H1 (cell line): ENCODE measurements around the gene RSPH9. TPM values are rescaled to one million over a fixed set of nuclear protein-coding genes. Genes with fewer than 3 reads are reported as not detected.
A peak's percentile ranks its signal among the peaks of the same experiment; 100 is the strongest.

ENCODE experiments used
- CTCF ChIA-PET: fragments of 300-600 bp; sonication (Branson Sonifier 250); formaldehyde crosslinking; loops from one replicate; lab custom pipeline; 2021; ENCODE audit not compliant: partially characterized antibody; lab: Charles Lee
- POLR2A ChIA-PET: fragments of 300-600 bp; sonication (Branson Sonifier 250); formaldehyde crosslinking; loops from one replicate; lab custom pipeline; 2021; ENCODE audit warnings: inconsistent platforms; ENCODE audit not compliant: partially characterized antibody; lab: Charles Lee
- DNase-seq, 2 experiments: peaks; one replicate each; pipeline versions ENCODE4 v3.0.0 to v3.0.0-alpha.2; 2010 to 2022; ENCODE audit warnings: low spot score in 2 of 2, low read depth in 1 of 2, mixed read lengths in 1 of 2
- FAIRE-seq: peaks from 2 replicates; lab custom pipeline; 2011; peaks lifted over from hg19 to GRCh38; lab: Jason Lieb, UNC
- H2AFZ ChIP-seq: 2 replicates; pipeline ENCODE4 v1.8.1; 2012; ENCODE audit warnings: low read length, inconsistent platforms
- H2AK5ac ChIP-seq: 2 replicates; pipeline ENCODE4 v1.6.1; 2013; ENCODE audit warnings: low read depth, low read length
- H2BK120ac ChIP-seq: replicated peaks from 2 replicates; pipeline ENCODE3; 2013; ENCODE audit warnings: low read depth, low read length, inconsistent platforms
- H2BK12ac ChIP-seq: 2 replicates; pipeline ENCODE4 v1.6.1; 2013; ENCODE audit warnings: low read depth, low read length
- H2BK15ac ChIP-seq: 2 replicates; pipeline ENCODE4 v1.6.1; 2013; ENCODE audit warnings: low read length
- H2BK20ac ChIP-seq: 2 replicates; pipeline ENCODE4 v1.6.1; 2013; ENCODE audit warnings: low read length
- H2BK5ac ChIP-seq: 2 replicates; pipeline ENCODE4 v1.6.1; 2013; ENCODE audit warnings: low read depth, low read length
- H3K14ac ChIP-seq: 2 replicates; pipeline ENCODE4 v1.6.1; 2013; ENCODE audit warnings: inconsistent platforms; ENCODE audit not compliant: insufficient read length
- H3K18ac ChIP-seq: 2 replicates; pipeline ENCODE4 v1.6.1; 2013; ENCODE audit warnings: low read length; ENCODE audit errors: extremely low read depth
- H3K23ac ChIP-seq: 2 replicates; pipeline ENCODE4 v1.6.1; 2013; ENCODE audit warnings: inconsistent platforms; ENCODE audit not compliant: insufficient read length
- H3K23me2 ChIP-seq: 2 replicates; pipeline ENCODE4 v1.6.1; 2013; ENCODE audit warnings: low read depth, low read length
- H3K27ac ChIP-seq: 2 replicates; pipeline ENCODE4 v1.6.1; 2011; ENCODE audit warnings: low read depth, low read length, inconsistent platforms
- H3K27me3 ChIP-seq, 4 experiments: replicated peaks in 1 of 4; 1 replicate in 1 of 4; 2 replicates in 3 of 4; pipeline versions ENCODE4 v1.6.1 to v1.8.1; 2011 to 2013; ENCODE audit warnings: low read length in 3 of 4, mild to moderate bottlenecking in 3 of 4, inconsistent platforms in 2 of 4, mixed read lengths in 2 of 4, moderate library complexity in 1 of 4; ENCODE audit not compliant: control insufficient read depth in 3 of 4, insufficient read depth in 3 of 4; ENCODE audit errors: extremely low read depth in 1 of 4
- H3K36me3 ChIP-seq, 4 experiments: 2 replicates each; pipeline versions ENCODE4 v1.6.1 to v1.8.1; 2011 to 2013; ENCODE audit warnings: mild to moderate bottlenecking in 4 of 4, low read length in 3 of 4, moderate library complexity in 2 of 4, control low read depth in 1 of 4, inconsistent platforms in 1 of 4; ENCODE audit not compliant: insufficient read depth in 4 of 4, control insufficient read depth in 2 of 4
- H3K4ac ChIP-seq: replicated peaks from 2 replicates; pipeline ENCODE3; 2013; ENCODE audit warnings: low read length, low read depth, mixed read lengths, inconsistent platforms; ENCODE audit not compliant: insufficient read length
- H3K4me1 ChIP-seq, 4 experiments: replicated peaks in 1 of 4; 1 replicate in 1 of 4; 2 replicates in 3 of 4; pipeline versions ENCODE4 v1.6.1 to v1.8.1; 2011 to 2013; ENCODE audit warnings: low read length in 3 of 4, inconsistent platforms in 2 of 4, mixed read lengths in 1 of 4; ENCODE audit not compliant: insufficient read depth in 4 of 4, control insufficient read depth in 3 of 4
- H3K4me2 ChIP-seq, 2 experiments: 2 replicates each; pipeline versions ENCODE4 v1.6.1 to v1.8.1; 2011 to 2013; ENCODE audit warnings: low read depth in 2 of 2, low read length in 2 of 2, control low read depth in 1 of 2, inconsistent platforms in 1 of 2, mild to moderate bottlenecking in 1 of 2; ENCODE audit not compliant: insufficient read depth in 1 of 2
- H3K4me3 ChIP-seq, 4 experiments: fragments of 200-600, 300-600 bp in 1 of 4; sonication (generic), shearing (Covaris generic), sonication (Bioruptor Twin) in 1 of 4; 2 replicates each; pipeline versions ENCODE4 v1.5.1 to v1.8.1; 2011 to 2016; ENCODE audit warnings: low read length in 4 of 4, low read depth in 3 of 4, control low read depth in 2 of 4, inconsistent platforms in 2 of 4, mild to moderate bottlenecking in 2 of 4, mixed read lengths in 1 of 4, moderate library complexity in 1 of 4; ENCODE audit not compliant: insufficient read depth in 2 of 4; ENCODE audit errors: extremely low read depth in 1 of 4
- H3K56ac ChIP-seq: replicated peaks from 2 replicates; pipeline ENCODE3; 2013; ENCODE audit warnings: low read depth, mild to moderate bottlenecking, mixed read lengths, low read length, inconsistent platforms; ENCODE audit not compliant: insufficient read length
- H3K79me1 ChIP-seq: 2 replicates; pipeline ENCODE4 v1.6.1; 2013; ENCODE audit warnings: low read depth, low read length, control low read depth
- H3K79me2 ChIP-seq, 2 experiments: 2 replicates each; pipeline versions ENCODE4 v1.6.1 to v1.8.1; 2012 to 2013; ENCODE audit warnings: low read length in 2 of 2, mild to moderate bottlenecking in 2 of 2, inconsistent platforms in 1 of 2; ENCODE audit not compliant: insufficient read depth in 2 of 2, control insufficient read depth in 1 of 2
- H3K9ac ChIP-seq, 4 experiments: replicated peaks in 1 of 4; 1 replicate in 1 of 4; 2 replicates in 3 of 4; pipeline versions ENCODE4 v1.6.1 to v1.8.1; 2011 to 2013; ENCODE audit warnings: low read depth in 3 of 4, low read length in 3 of 4, control low read depth in 2 of 4, mild to moderate bottlenecking in 2 of 4, moderate library complexity in 2 of 4, inconsistent platforms in 1 of 4; ENCODE audit errors: extremely low read depth in 1 of 4
- H3K9me3 ChIP-seq, 2 experiments: 2 replicates each; pipeline versions ENCODE4 v1.6.1 to v1.8.1; 2012 to 2013; ENCODE audit warnings: mild to moderate bottlenecking in 2 of 2, moderate library complexity in 2 of 2, control low read depth in 1 of 2, inconsistent platforms in 1 of 2, low read depth in 1 of 2, low read length in 1 of 2, mixed read lengths in 1 of 2; ENCODE audit not compliant: insufficient read depth in 2 of 2
- H4K20me1 ChIP-seq, 2 experiments: replicated peaks in 1 of 2; 2 replicates each; pipeline versions ENCODE3 to v1.8.1; 2011 to 2013; ENCODE audit warnings: inconsistent platforms in 2 of 2, low read length in 2 of 2, mild to moderate bottlenecking in 1 of 2; ENCODE audit not compliant: insufficient read depth in 2 of 2, control insufficient read depth in 1 of 2
- H4K5ac ChIP-seq: 2 replicates; pipeline ENCODE4 v1.6.1; 2013; ENCODE audit warnings: low read length, low read depth, mixed read lengths, inconsistent platforms; ENCODE audit not compliant: insufficient read length
- H4K8ac ChIP-seq: 2 replicates; pipeline ENCODE4 v1.8.0; 2013; ENCODE audit warnings: mild to moderate bottlenecking, moderate library complexity, low read length, inconsistent platforms; ENCODE audit not compliant: insufficient read depth; ENCODE audit errors: extremely low read depth
- H4K91ac ChIP-seq: replicated peaks from 2 replicates; pipeline ENCODE3; 2013; ENCODE audit warnings: low read length, mixed read lengths, inconsistent platforms; ENCODE audit not compliant: insufficient read length
- E2F6 ChIP-seq: IDR thresholded peaks from 2 replicates; pipeline ENCODE4 v1.6.1; 2012; ENCODE audit warnings: inconsistent platforms
- KDM4A ChIP-seq: IDR thresholded peaks from one replicate; pipeline ENCODE4 v1.7.1; 2012; ENCODE audit warnings: low read depth, mild to moderate bottlenecking, moderate library complexity, low read length, inconsistent platforms; ENCODE audit not compliant: severe bottlenecking
- MAX ChIP-seq: IDR thresholded peaks from 2 replicates; pipeline ENCODE4 v1.6.1; 2012; ENCODE audit warnings: inconsistent platforms
- NANOG ChIP-seq: IDR thresholded peaks from 2 replicates; pipeline ENCODE4 v1.6.1; 2011; ENCODE audit warnings: low read length, low read depth, mild to moderate bottlenecking, inconsistent platforms; ENCODE audit not compliant: insufficient read depth, poor library complexity, severe bottlenecking
- POLR2AphosphoS5 ChIP-seq: IDR thresholded peaks from 2 replicates; pipeline ENCODE4 v1.6.1; 2011; ENCODE audit warnings: low read depth, low read length
- RXRA ChIP-seq: IDR thresholded peaks from 2 replicates; pipeline ENCODE4 v1.6.1; 2011; ENCODE audit warnings: low read depth, mild to moderate bottlenecking, low read length, moderate library complexity; ENCODE audit not compliant: insufficient read depth
- SIN3A ChIP-seq, 2 experiments: IDR thresholded peaks in 1 of 2; conservative IDR thresholded peaks in 1 of 2; 2 replicates each; pipeline ENCODE4 v1.6.1; 2011 to 2012; ENCODE audit warnings: low read length in 2 of 2, improper control_type of control experiment in 1 of 2, low read depth in 1 of 2, mild to moderate bottlenecking in 1 of 2
- SIX5 ChIP-seq: IDR thresholded peaks from 2 replicates; pipeline ENCODE4 v1.6.1; 2011; ENCODE audit warnings: mild to moderate bottlenecking, low read depth, low read length
- TEAD4 ChIP-seq: IDR thresholded peaks from 2 replicates; pipeline ENCODE4 v1.6.1; 2012; ENCODE audit warnings: low read depth, low read length, inconsistent platforms, mixed read lengths
- WGBS, 2 experiments: shearing (Covaris generic) in 1 of 2; methylation state at CpG; one replicate each; pipeline versions ENCODE4 v1.1.6 to v1.1.7; 2013 to 2015; ENCODE audit warnings: low lambda C conversion rate in 2 of 2, mixed read lengths in 2 of 2, inconsistent platforms in 1 of 2, low coverage in 1 of 2, missing lambda C conversion rate in 1 of 2; ENCODE audit not compliant: insufficient replicate concordance in 2 of 2, insufficient coverage in 1 of 2, insufficient read length in 1 of 2; ENCODE audit errors: extremely low coverage in 1 of 2, missing lambda C conversion rate in 1 of 2; 5-methylcytosine and 5-hydroxymethylcytosine counted together
- polyA plus RNA-seq, 7 experiments: library from polyadenylated mRNA; depleted of rRNA in 3 of 7; stranded (reverse) in 5 of 7; unstranded in 2 of 7; fragments of >200 nt in 5 of 7; fragments of 200-250 nt in 2 of 7; gene quantifications; 1 replicate in 5 of 7; 2 replicates in 1 of 7; 4 replicates in 1 of 7; pipeline versions ENCODE4 v1.2.1 to v1.2.3, GENCODE V29; 2011 to 2013; ENCODE audit warnings: missing spikeins in 2 of 7, mixed read lengths in 2 of 7
- total RNA-seq: library from RNA; stranded (reverse); fragmentation: NEBNext Ultra II Directional; extraction: Animal tissue kit (Norgen Biotek cat#: 25700); gene quantifications from 2 replicates; pipeline ENCODE4 v1.2.1, GENCODE V29; 2021

The RSPH9 gene
- total and polyA plus RNA-seq, 2 of the 8 experiments (the other 6 are each of a cell fraction or from before 2014, with no cell fraction given), result 0.15 to 0.23 TPM

GRCh38 chr6:43629505-43630300 lies 15.1 kb upstream of the RSPH9 start:
- WGBS, 2 experiments, result 2% methylated on average over 41 of the region's 41 CpGs; no CpG with 5 or more reads in 1 of the 2 experiments
- peak overlapping the region; percentile 95 for H4K91ac ChIP-seq
- peaks cover 0 to 6% of the 10 kb centered on the region in 2 experiments for H4K20me1 ChIP-seq
- peak overlapping the region; percentile 6 for H3K14ac ChIP-seq
- POLR2A ChIA-PET, result interaction anchor here (0.6 to 4.7 kb wide), 42 partner anchors 11 to 627 kb away, joined by 3 to 79 read pairs (median 5); partner anchors contain the start of genes HSP90AB1, LRRC73, MRPS18A and POLH
- H3K4me3 ChIP-seq, result peak overlapping the region; percentile 59 to 89 (median 68)
- H3K9me3 ChIP-seq, result no peaks in the 10 kb centered on the region
- H3K18ac ChIP-seq, result peak overlapping the region; percentile 98
- peak overlapping the region; percentile 98 for H2BK15ac ChIP-seq
- FAIRE-seq (peak; percentile 78), DNase-seq (peak; percentile 90 to 91)
- H3K27me3 ChIP-seq, result no peaks in the 10 kb centered on the region
- CTCF ChIA-PET, result interaction anchor here (0.6 to 2.1 kb wide), 5 partner anchors 19 to 321 kb away, joined by 3 to 5 read pairs (median 3); no protein-coding TSS in a partner anchor
- H3K23me2 ChIP-seq, result peaks cover 9% of the 10 kb centered on the region
- peak overlapping the region; percentile 90 for H3K27ac ChIP-seq
- peak overlapping the region; percentile 98 for H2BK5ac ChIP-seq
- peaks cover 8 to 20% (median 14%) of the 10 kb centered on the region in 4 experiments; a peak in 7 of 8 replicates for H3K36me3 ChIP-seq
- peak overlapping the region; percentile 93 for H3K56ac ChIP-seq
- H2BK120ac ChIP-seq, result peak overlapping the region; percentile 99
- H3K4me1 ChIP-seq, result peaks cover 0 to 4% (median 0%) of the 10 kb centered on the region in 4 experiments; a peak in 3 of 7 replicates
- H4K5ac ChIP-seq, result peak overlapping the region; percentile 95
- peak overlapping the region; percentile 82 to 90 (median 88) for H3K9ac ChIP-seq
- H3K79me1 ChIP-seq, result peaks cover 8% of the 10 kb centered on the region
- H2AFZ ChIP-seq, result peak overlapping the region; percentile 87
- peak overlapping the region; percentile 100 for H3K4ac ChIP-seq
- H2BK20ac ChIP-seq, result no peak overlapping the region; the same call in 1 of the 2 replicates
- H2BK12ac ChIP-seq, result peak overlapping the region; percentile 98
- H3K79me2 ChIP-seq, result peaks cover 0 to 18% of the 10 kb centered on the region in 2 experiments; a peak in 2 of 4 replicates
- no peak overlapping the region for H3K23ac ChIP-seq
- peak overlapping the region; percentile 45 for H2AK5ac ChIP-seq
- peak overlapping the region; percentile 95 for H4K8ac ChIP-seq
- H3K4me2 ChIP-seq, result peak overlapping the region; percentile 61 to 76
- TF ChIP-seq SIN3A (conservative IDR thresholded peaks at IDR 0.05 in 1 of 2, IDR thresholded peaks at IDR 0.05 in 1 of 2; ENCODE audit: low read depth in 1 of 2, low read length in 2 of 2), result 0 out of 4 replicates have a peak, but pooled peaks of 1 of the 2 experiments have one; percentile 10
- no peak for TF ChIP-seq TEAD4
- no peak for TF ChIP-seq NANOG
- TF ChIP-seq RXRA, result no peak
- peak; percentile 40 for TF ChIP-seq KDM4A
- TF ChIP-seq E2F6, result peak; percentile 94
- TF ChIP-seq MAX, result peak; percentile 79
- TF ChIP-seq POLR2AphosphoS5, result peak; percentile 75
- TF ChIP-seq SIX5, result peak; percentile 39
